SK-N-SH (cell line): ENCODE data around the gene PRICKLE3.

Experiments used
- CTCF ChIP-seq: fragments of 200-600 bp; sonication (generic); IDR thresholded peaks from 2 replicates; pipeline ENCODE4 v1.6.1; 2017; ENCODE audit warnings: antibody characterized with exemption, mild to moderate bottlenecking, moderate library complexity
- ELF1 ChIP-seq: IDR thresholded peaks from 2 replicates; pipeline ENCODE4 v1.4.0; 2012
- EP300 ChIP-seq, 2 experiments: IDR thresholded peaks; 2 replicates each; pipeline versions ENCODE4 v1.4.0 to v1.6.1; 2012; ENCODE audit warnings: borderline replicate concordance in 1 of 2, low read depth in 1 of 2, low read length in 1 of 2
- GATA2 ChIP-seq: sonication (generic); formaldehyde crosslinking; IDR thresholded peaks from 2 replicates; pipeline ENCODE4 v1.5.0; 2020; ENCODE audit warnings: mild to moderate bottlenecking, missing genetic modification reagents
- POLR2AphosphoS5 ChIP-seq: IDR thresholded peaks from 2 replicates; pipeline ENCODE4 v1.6.1; 2012; ENCODE audit warnings: low read depth, low read length
- RCOR1 ChIP-seq: fragments of 150-350 bp; IDR thresholded peaks from 2 replicates; pipeline ENCODE4 v1.6.1; 2017; ENCODE audit warnings: antibody characterized with exemption, low read length
- SIN3A ChIP-seq: IDR thresholded peaks from 2 replicates; pipeline ENCODE4 v1.6.1; 2012; ENCODE audit warnings: low read depth, mild to moderate bottlenecking, low read length, moderate library complexity, borderline replicate concordance
- TAF1 ChIP-seq: IDR thresholded peaks from 2 replicates; pipeline ENCODE4 v1.6.1; 2012; ENCODE audit warnings: low read depth, mild to moderate bottlenecking, low read length, moderate library complexity, borderline replicate concordance
- ZBTB33 ChIP-seq: IDR thresholded peaks from 2 replicates; pipeline ENCODE4 v1.4.0; 2012; ENCODE audit warnings: low read depth, borderline replicate concordance

- TF ChIP-seq GATA2: no peak
- TF ChIP-seq CTCF: no peak
- TF ChIP-seq SIN3A: no peak
- TF ChIP-seq POLR2AphosphoS5: no peak
- TF ChIP-seq RCOR1: no peak
- TF ChIP-seq ELF1: no peak
- TF ChIP-seq TAF1: no peak
- no peak for TF ChIP-seq EP300 (IDR thresholded peaks at IDR 0.05; ENCODE audit: borderline replicate concordance in 1 of 2, low read depth in 1 of 2, low read length in 1 of 2)
- no peak for TF ChIP-seq ZBTB33
Observed at GRCh38 chrX:49209434-49210251, 23.5 kb upstream of the PRICKLE3 start.
